GM12891 (cell line): ENCODE data around the gene SEPTIN5.

Experiments
- POLR2A ChIP-seq: IDR thresholded peaks from 2 replicates; pipeline ENCODE4 v1.6.1; 2011; ENCODE audit warnings: low read depth, low read length, control low read depth
- POLR2AphosphoS5 ChIP-seq: IDR thresholded peaks from 2 replicates; pipeline ENCODE4 v1.6.1; 2011; ENCODE audit warnings: low read depth, low read length, control low read depth
- POU2F2 ChIP-seq: IDR thresholded peaks from 2 replicates; pipeline ENCODE4 v1.6.1; 2011; ENCODE audit warnings: low read depth, mild to moderate bottlenecking, control low read depth, low read length, moderate library complexity
- TAF1 ChIP-seq: IDR thresholded peaks from 2 replicates; pipeline ENCODE4 v1.6.1; 2011; ENCODE audit warnings: low read depth, low read length, control low read depth

GRCh38 chr22:19750507-19751490 is 36.5 kb downstream of the SEPTIN5 start:
- TF ChIP-seq POLR2AphosphoS5 (no peak), POU2F2 (no peak), TAF1 (no peak), POLR2A (no peak)
